Activated T-cell treated with anti-CD3 and anti-CD28 coated beads, Interleukin-2, amount 50 U/mL, for 48 hours (primary cell): ENCODE data around the gene RCL1.
"Not testable (repeated sequence)": the region's sequence is repeated elsewhere in the genome, so short reads cannot be mapped to it uniquely, and the experiment has no call there.

ENCODE experiments used
- DNase-seq, 2 experiments: peaks; one replicate each; pipeline ENCODE4 v3.0.0-alpha.2; 2020

RCL1 gene

GRCh38 chr9:4792572-4793458, at the start of gene RCL1:
Gene RCL1 (plus strand): TSS chr9:4792944. CDS start chr9:4793092, 148 bp downstream.
- DNase-seq, result peak; percentile 97 to 98

- no peak for DNase-seq
These were observed 49.4 kb upstream of the RCL1 start for GRCh38 chr9:4743131-4743875.

GRCh38 chr9:4746278-4747030, 46.3 kb upstream of the RCL1 start:
- peak in 1 of 2 experiments; percentile 32 for DNase-seq

- no peak for DNase-seq
These were observed 44.1 kb upstream of the RCL1 start for GRCh38 chr9:4748612-4749011.

- DNase-seq, result no peak
These were observed 42.6 kb upstream of the RCL1 start for GRCh38 chr9:4750023-4750673.

- not testable (repeated sequence) for DNase-seq
These were observed 38.2 kb upstream of the RCL1 start for GRCh38 chr9:4754530-4754929.

GRCh38 chr9:4755026-4755609, 37.6 kb upstream of the RCL1 start:
- no peak for DNase-seq

- no peak for DNase-seq
These were observed 36.3 kb upstream of the RCL1 start for GRCh38 chr9:4756420-4756819.

GRCh38 chr9:4760122-4760521, 32.6 kb upstream of the RCL1 start:
- no peak for DNase-seq

GRCh38 chr9:4762108-4762885, 30.4 kb upstream of the RCL1 start:
- DNase-seq, result peak; percentile 86 to 90

GRCh38 chr9:4762886-4763541, 29.7 kb upstream of the RCL1 start:
- no peak for DNase-seq

GRCh38 chr9:4764033-4764432, 28.7 kb upstream of the RCL1 start:
- DNase-seq, result no peak

- no peak for DNase-seq
These were observed 24.1 kb upstream of the RCL1 start for GRCh38 chr9:4768681-4769080.

GRCh38 chr9:4769321-4770080, 23.2 kb upstream of the RCL1 start:
- DNase-seq, result peak; percentile 33 to 44

GRCh38 chr9:4771788-4772187, 21.0 kb upstream of the RCL1 start:
- DNase-seq, result no peak

GRCh38 chr9:4774209-4774608, 18.5 kb upstream of the RCL1 start:
- no peak for DNase-seq

GRCh38 chr9:4774958-4775357, 17.8 kb upstream of the RCL1 start:
- DNase-seq, result not testable (repeated sequence)

- DNase-seq, result no peak
These were observed 12.1 kb upstream of the RCL1 start for GRCh38 chr9:4780651-4781050.

GRCh38 chr9:4781408-4781807, 11.3 kb upstream of the RCL1 start:
- no peak for DNase-seq

GRCh38 chr9:4783191-4783590, 9.6 kb upstream of the RCL1 start:
- DNase-seq, result not testable (repeated sequence)
